ENCODE results near the gene PDE6H. TPM values are rescaled to one million over a fixed set of nuclear protein-coding genes. Genes with fewer than 3 reads are reported as not detected.

Gene PDE6H
- total RNA-seq, 1 experiment from 2014 or later, result not detected

DNA sequence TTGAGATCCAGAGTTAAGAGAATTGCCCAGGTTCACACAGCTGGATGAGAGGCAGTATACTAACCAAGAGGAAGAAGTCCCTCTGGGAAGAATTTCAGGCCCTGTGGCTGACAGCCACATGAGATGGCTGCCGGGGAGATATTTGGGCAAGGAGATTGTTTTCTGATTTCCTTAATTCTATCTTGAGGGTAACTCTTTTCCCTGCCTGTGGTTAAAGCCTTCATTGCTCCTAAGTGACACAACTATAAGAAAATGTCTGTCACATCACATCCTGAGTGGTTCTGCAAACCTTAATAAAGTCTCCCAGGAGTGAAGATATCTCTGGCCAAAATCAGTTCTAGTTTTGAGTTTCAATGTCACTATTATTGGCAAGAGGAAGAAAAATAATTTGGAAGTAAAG lies 21.0 kb upstream of the PDE6H start:
- no peak for TF ChIP-seq TCF7L2 (IDR thresholded peaks at IDR 0.05; ENCODE audit: low read depth, low read length)
- TF ChIP-seq, protein P1, sequence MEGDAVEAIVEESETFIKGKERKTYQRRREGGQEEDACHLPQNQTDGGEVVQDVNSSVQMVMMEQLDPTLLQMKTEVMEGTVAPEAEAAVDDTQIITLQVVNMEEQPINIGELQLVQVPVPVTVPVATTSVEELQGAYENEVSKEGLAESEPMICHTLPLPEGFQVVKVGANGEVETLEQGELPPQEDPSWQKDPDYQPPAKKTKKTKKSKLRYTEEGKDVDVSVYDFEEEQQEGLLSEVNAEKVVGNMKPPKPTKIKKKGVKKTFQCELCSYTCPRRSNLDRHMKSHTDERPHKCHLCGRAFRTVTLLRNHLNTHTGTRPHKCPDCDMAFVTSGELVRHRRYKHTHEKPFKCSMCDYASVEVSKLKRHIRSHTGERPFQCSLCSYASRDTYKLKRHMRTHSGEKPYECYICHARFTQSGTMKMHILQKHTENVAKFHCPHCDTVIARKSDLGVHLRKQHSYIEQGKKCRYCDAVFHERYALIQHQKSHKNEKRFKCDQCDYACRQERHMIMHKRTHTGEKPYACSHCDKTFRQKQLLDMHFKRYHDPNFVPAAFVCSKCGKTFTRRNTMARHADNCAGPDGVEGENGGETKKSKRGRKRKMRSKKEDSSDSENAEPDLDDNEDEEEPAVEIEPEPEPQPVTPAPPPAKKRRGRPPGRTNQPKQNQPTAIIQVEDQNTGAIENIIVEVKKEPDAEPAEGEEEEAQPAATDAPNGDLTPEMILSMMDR (IDR thresholded peaks at IDR 0.05), result no peak
- TF ChIP-seq, protein P2, sequence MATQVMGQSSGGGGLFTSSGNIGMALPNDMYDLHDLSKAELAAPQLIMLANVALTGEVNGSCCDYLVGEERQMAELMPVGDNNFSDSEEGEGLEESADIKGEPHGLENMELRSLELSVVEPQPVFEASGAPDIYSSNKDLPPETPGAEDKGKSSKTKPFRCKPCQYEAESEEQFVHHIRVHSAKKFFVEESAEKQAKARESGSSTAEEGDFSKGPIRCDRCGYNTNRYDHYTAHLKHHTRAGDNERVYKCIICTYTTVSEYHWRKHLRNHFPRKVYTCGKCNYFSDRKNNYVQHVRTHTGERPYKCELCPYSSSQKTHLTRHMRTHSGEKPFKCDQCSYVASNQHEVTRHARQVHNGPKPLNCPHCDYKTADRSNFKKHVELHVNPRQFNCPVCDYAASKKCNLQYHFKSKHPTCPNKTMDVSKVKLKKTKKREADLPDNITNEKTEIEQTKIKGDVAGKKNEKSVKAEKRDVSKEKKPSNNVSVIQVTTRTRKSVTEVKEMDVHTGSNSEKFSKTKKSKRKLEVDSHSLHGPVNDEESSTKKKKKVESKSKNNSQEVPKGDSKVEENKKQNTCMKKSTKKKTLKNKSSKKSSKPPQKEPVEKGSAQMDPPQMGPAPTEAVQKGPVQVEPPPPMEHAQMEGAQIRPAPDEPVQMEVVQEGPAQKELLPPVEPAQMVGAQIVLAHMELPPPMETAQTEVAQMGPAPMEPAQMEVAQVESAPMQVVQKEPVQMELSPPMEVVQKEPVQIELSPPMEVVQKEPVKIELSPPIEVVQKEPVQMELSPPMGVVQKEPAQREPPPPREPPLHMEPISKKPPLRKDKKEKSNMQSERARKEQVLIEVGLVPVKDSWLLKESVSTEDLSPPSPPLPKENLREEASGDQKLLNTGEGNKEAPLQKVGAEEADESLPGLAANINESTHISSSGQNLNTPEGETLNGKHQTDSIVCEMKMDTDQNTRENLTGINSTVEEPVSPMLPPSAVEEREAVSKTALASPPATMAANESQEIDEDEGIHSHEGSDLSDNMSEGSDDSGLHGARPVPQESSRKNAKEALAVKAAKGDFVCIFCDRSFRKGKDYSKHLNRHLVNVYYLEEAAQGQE (IDR thresholded peaks at IDR 0.05; ENCODE audit: insufficient read depth in 1 of 2, low read depth in 2 of 2, low read length in 1 of 2), result no peak
- no peak for TF ChIP-seq SIN3A (IDR thresholded peaks at IDR 0.05; ENCODE audit: borderline replicate concordance, insufficient read depth, low read depth, low read length)
- no peak for TF ChIP-seq POLR2AphosphoS5 (IDR thresholded peaks at IDR 0.05; ENCODE audit: low read depth, low read length)
- CTCF ChIA-PET, result no interaction called here
- H3K4me3 ChIP-seq (ENCODE audit: low read depth in 2 of 2, low read length in 2 of 2), result no peak overlapping the region
- H3K36me3 ChIP-seq (ENCODE audit: control insufficient read depth, insufficient read depth, low read length), result no peaks in the 10 kb centered on the region
- H3K27me3 ChIP-seq (ENCODE audit: control insufficient read depth, insufficient read depth, low read length), result no peaks in the 10 kb centered on the region
- POLR2A ChIA-PET, result no interaction called here
- no peaks in the 10 kb centered on the region for H3K9me3 ChIP-seq (ENCODE audit: control insufficient read depth, insufficient read depth, low read depth, low read length)
- H3K4me1 ChIP-seq (ENCODE audit: control insufficient read depth, insufficient read depth, low read length), result no peaks in the 10 kb centered on the region
- intact Hi-C loops (cut with micrococcal nuclease; ENCODE audit: unreplicated experiment) (no loop called here), in situ Hi-C loops (cut with HindIII; ENCODE audit: low pct_unique_long_range_greater_than_20kb, low sequenced_read_pairs) (no loop called here)
- H3K27ac ChIP-seq (ENCODE audit: low read length), result no peak overlapping the region
- no peak for DNase-seq (ENCODE audit: low read depth, low spot score)
- BruUV-seq (replicated peaks), result no TSS peak
- ATAC-seq, result no peak

DNA sequence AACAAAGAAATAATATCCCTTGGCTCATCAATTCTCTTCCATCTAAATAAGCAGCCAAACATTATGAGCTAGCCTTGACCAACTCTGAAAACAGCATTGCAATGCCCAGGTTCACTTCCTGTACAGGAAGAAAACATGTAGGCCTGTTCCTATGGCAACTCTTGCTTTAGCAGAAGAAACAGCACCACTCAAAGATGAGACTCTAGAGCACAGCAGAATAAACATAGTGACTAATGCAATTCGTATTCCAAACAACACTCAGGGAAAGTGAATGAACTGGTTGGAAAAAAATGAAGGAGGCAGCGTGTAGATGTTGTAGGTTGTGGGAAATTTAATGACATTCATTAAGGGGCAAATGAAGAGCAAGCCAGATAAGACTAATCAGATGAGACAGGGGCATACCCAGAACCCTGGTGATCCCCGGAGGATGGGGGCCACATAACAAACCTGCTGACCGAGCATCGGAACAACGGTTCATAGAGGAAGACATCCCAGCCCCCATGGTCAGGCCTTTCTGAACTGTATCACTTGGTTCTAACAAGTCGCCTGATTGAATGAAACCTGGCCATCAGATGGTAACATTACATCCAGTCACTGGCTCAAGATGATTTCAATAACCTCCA lies 20.4 kb upstream of the PDE6H start:
- H3K4me1 ChIP-seq (ENCODE audit: control insufficient read depth, insufficient read depth, low read length), result no peaks in the 10 kb centered on the region
- TF ChIP-seq POLR2AphosphoS5 (IDR thresholded peaks at IDR 0.05; ENCODE audit: low read depth, low read length) (no peak), TCF7L2 (IDR thresholded peaks at IDR 0.05; ENCODE audit: low read depth, low read length) (no peak), SIN3A (IDR thresholded peaks at IDR 0.05; ENCODE audit: borderline replicate concordance, insufficient read depth, low read depth, low read length) (no peak)
- TF ChIP-seq, protein P2 (IDR thresholded peaks at IDR 0.05; ENCODE audit: insufficient read depth in 1 of 2, low read depth in 2 of 2, low read length in 1 of 2), result no peak
- TF ChIP-seq, protein P1 (IDR thresholded peaks at IDR 0.05), result no peak
- H3K36me3 ChIP-seq (ENCODE audit: control insufficient read depth, insufficient read depth, low read length), result no peaks in the 10 kb centered on the region
- no peaks in the 10 kb centered on the region for H3K27me3 ChIP-seq (ENCODE audit: control insufficient read depth, insufficient read depth, low read length)
- in situ Hi-C loops (cut with HindIII; ENCODE audit: low pct_unique_long_range_greater_than_20kb, low sequenced_read_pairs) (no loop called here), intact Hi-C loops (cut with micrococcal nuclease; ENCODE audit: unreplicated experiment) (no loop called here)
- no peak for DNase-seq (ENCODE audit: low read depth, low spot score)
- H3K4me3 ChIP-seq (ENCODE audit: low read depth in 2 of 2, low read length in 2 of 2), result no peak overlapping the region
- no TSS peak for BruUV-seq (replicated peaks)
- ChIA-PET POLR2A (no interaction called here), CTCF (no interaction called here)
- ATAC-seq, result no peak
- H3K27ac ChIP-seq (ENCODE audit: low read length), result no peak overlapping the region
- no peaks in the 10 kb centered on the region for H3K9me3 ChIP-seq (ENCODE audit: control insufficient read depth, insufficient read depth, low read depth, low read length)
